Measurements from ENCODE around the gene C16orf90.
A peak's percentile ranks its signal among the peaks of the same experiment; 100 is the strongest.

C16orf90 gene

GRCh38 chr16:3467921-3468320 is 27.4 kb downstream of the C16orf90 start:
- DNase-seq (ENCODE audit: low read depth in 2 of 2, low spot score in 1 of 2), result no peak

DNA sequence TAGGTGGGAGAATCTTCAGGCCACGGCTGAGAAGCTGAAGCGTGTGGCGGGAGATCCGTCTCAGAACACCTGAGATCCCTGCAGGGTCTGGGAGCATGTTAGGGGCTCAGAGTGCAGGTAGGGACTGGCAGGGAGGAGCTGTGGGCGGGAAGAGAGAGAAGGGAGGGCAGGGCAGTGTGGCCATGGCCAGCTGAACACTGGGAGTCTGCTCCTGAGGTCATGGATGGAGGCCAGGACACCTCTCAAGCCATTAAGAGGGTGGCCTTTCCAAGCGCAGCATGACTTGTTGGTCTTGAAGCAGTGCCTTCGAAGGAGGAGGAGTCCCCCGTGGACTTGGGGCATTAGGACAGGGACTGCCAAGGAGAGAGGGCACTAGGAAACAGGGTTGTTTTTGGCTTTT is 28.1 kb downstream of the C16orf90 start:
- DNase-seq (ENCODE audit: low read depth in 2 of 2, low spot score in 1 of 2), result no peak

GRCh38 chr16:3465911-3466584 is 29.2 kb downstream of the C16orf90 start:
- DNase-seq (ENCODE audit: low read depth in 2 of 2, low spot score in 1 of 2), result no peak

DNA sequence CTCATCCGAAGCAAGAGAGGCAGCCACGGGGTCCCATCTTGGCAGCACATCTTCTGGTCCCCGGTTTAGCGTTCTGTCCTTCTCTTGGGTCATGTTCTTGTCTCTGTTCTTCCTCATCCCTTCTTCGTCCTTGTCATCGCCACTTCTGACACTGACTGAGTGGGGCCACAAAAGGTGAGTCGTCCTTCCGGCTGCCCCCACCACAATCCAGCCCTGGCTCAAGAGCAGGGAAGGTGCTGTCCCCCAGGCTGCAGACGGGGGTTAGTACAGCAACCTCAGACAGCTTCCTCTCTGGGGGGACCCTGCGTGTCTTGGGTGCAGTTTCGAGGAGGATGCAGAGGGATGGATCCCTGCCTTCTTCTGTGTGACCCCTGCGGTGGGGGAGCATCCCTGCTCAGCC is 30.0 kb downstream of the C16orf90 start:
- no peak for DNase-seq (ENCODE audit: low read depth in 2 of 2, low spot score in 1 of 2)

- peak in 1 of 2 donors; percentile 24 for DNase-seq (ENCODE audit: low read depth in 2 of 2, low spot score in 1 of 2)
Measured at GRCh38 chr16:3461151-3461550, 34.1 kb downstream of the C16orf90 start.

- no peak for DNase-seq (ENCODE audit: low read depth in 2 of 2, low spot score in 1 of 2)
Measured at GRCh38 chr16:3460585-3460984, 34.7 kb downstream of the C16orf90 start.

DNA sequence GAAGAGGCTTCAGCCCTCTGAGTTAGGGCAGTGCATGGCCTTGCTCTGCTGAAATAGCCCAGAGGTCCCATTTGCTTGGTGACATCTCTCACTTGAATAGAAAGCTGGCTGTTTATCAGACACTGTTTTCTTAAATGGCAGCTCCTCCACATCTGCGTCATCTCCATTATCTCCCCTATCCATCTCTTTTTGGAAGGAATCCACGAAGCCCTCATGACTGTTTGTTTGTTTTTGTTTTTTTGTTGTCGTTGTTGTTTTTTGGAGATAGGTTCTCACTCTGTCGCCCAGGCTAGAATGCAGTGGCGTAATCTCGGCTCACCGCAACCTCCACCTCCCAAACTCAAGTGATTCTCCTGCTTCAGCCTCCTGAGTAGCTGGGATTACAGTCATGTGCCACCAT is 35.2 kb downstream of the C16orf90 start:
- DNase-seq (ENCODE audit: low read depth in 2 of 2, low spot score in 1 of 2), result no peak

DNA sequence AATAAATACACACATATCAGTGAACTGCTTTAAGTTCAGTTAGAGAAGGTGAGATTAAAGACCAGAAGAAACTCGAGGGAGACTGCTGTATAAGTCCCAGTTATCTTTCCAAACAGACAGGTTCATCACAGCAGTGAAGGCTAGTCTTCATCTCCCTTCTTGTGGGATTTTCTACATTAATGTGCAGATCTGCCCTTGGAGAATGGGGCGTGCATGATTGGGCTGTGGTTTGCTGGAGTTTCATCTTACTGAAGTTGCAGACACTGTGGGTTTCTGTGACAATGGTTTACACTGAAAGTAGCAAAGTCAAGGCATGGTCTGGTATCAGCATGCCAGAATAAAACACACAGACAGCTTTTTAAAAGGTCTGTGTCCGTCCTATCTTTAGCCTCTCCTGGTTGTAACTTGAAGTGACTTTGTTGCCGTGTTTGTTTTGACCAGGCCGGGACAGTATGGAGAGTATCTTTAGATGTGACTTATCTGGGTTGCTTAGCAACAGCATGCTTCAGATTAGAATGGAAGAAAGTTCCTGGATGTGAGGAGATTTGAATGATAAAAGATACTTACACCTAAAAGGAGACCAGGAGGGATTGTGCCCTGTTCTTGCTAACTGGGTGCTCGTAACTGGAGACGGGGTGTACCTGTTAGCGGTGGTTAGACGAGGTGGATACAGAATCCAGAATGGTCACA is 35.7 kb downstream of the C16orf90 start:
- no peak for DNase-seq (ENCODE audit: low read depth in 2 of 2, low spot score in 1 of 2)

DNA sequence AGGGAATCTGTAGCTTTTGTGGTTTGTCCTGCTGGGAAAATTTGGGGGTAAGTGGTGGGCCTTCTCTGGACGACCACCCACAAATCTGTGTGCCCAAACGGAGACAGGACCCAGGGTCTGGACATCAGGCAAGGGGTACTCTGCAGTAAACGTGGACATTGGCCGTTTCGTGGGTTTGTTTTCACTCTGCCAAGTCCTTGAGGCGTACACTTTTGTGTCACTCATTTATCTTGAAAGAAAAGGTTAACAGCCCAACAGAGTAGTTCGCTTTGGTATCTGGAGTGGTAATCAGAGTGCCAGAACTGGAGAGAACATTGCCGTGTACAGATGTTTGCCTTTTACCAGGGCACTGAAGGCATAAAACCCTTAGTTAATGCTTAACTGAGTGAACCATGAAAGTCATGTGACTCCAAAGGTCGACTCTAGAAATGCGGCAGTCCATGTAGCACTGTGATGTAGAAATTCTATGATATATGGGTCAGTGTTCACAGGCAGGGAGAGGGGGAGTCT is 36.4 kb downstream of the C16orf90 start:
- no peak for DNase-seq (ENCODE audit: low read depth in 2 of 2, low spot score in 1 of 2)

GRCh38 chr16:3458278-3458851 is 36.9 kb downstream of the C16orf90 start:
- DNase-seq (ENCODE audit: low read depth in 2 of 2, low spot score in 1 of 2), result no peak

DNA sequence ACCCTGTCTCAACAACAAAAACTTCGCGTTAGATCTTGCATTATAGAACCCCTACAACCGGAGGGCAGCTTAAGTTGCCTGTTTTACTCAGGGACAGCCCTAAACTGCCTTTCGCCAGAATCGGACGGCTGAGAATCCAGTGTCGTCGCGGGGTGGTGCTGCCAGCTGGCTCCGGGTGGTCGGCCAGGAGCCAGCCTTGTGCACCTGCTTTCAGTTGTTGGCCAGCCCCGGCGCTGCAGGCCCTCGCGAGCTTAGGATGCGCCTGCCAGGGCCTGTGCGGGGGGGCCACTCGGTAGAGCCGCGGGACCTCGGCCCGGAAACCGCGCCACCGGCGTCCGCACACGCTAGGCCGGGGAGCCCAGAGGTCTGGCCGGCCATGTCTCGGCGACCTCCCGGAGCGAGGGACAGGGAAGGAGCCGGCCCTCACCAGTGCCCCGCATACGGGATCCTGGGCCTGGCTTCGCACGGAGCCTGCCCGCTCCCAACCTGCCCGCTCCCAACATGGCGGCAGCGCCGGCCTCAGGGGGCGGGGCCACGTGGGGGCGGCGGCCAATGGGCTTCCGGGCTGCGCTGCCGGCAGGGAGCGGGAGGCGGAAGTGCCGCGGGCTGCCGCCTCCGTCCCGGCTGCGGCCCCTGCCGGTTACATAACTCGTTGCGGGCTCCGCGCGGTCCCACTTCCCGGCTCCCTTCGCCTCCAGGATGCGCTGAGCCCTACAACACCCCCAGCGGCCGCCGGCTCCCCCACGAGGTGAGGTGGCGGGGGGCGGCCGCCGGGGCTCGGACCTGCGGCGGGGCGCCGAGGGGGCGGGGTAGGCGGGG is 37.6 kb downstream of the C16orf90 start:
- DNase-seq (ENCODE audit: low read depth in 2 of 2, low spot score in 1 of 2), result peak; percentile 63 to 71

- no peak for DNase-seq (ENCODE audit: low read depth in 2 of 2, low spot score in 1 of 2)
Measured at GRCh38 chr16:3454631-3455147, 40.6 kb downstream of the C16orf90 start.

DNA sequence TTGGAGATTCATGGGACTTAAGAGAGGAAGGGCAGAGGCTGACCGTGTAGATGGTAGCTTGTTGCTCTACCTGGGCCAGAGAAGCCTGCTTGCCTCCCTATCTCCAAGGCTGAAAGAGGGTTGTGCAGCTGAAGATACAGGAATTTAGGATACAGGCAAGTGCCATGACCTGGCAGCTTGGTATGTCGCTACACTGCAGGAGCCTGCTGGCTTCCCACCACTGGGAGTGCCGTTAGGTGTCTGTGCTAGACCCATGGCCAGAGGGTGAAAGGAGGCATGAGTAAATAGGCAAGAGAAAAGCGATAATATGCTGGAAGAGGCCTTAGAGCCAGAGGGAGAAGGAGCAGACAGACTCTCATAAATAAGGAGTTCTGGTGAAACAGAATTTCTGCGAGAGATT is 41.2 kb downstream of the C16orf90 start:
- DNase-seq (ENCODE audit: low read depth in 2 of 2, low spot score in 1 of 2), result no peak

DNA sequence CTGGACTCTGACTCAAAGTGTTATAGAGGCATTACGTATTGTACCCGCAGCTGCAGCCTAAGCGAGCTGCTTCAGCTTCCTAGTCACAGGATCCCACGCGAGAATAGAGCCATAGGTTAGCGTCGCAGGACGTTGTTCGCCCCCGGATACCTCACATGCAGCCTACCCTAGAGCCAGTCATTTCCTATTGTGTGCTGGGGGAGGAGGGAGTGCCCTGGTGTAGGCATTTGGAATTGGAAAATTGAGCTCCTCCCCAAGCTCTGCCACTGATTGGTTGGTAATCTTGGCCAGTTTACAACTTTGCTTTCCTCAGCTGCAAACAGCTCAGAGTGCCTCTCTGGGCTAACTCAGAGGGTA is 51.3 kb downstream of the C16orf90 start:
- DNase-seq (ENCODE audit: low read depth in 2 of 2, low spot score in 1 of 2), result no peak

All from stimulated activated CD8-positive, alpha-beta memory T cell treated with anti-CD3 and anti-CD28 coated beads, Interleukin-4, amount 100 ng/mL, for 4 hours (primary cell).